Tibial nerve (tissue), 4 donors: ENCODE data around the gene SPTBN1. TPM values are rescaled to one million over a fixed set of nuclear protein-coding genes. Genes with fewer than 3 reads are reported as not detected.
"Not testable (repeated sequence)": the region's sequence is repeated elsewhere in the genome, so short reads cannot be mapped to it uniquely, and the experiment has no call there.

Source experiments
- DNase-seq, 2 donors: peaks; one replicate each; pipeline ENCODE4 v3.0.0-alpha.2; 2019; ENCODE audit warnings: low spot score in 2 of 2
- H3K27ac ChIP-seq, 4 donors: fragments of 200-600 bp; sonication (generic) in 3 of 4; one replicate each; pipeline ENCODE4 v1.5.1; 2017 to 2019; ENCODE audit warnings: mild to moderate bottlenecking in 1 of 4
- H3K27me3 ChIP-seq, 2 donors: fragments of 200-600 bp; sonication (generic) in 1 of 2; one replicate each; pipeline versions ENCODE4 v1.5.1 to v1.6.0; 2017 to 2019
- H3K36me3 ChIP-seq, 3 donors: fragments of 200-600 bp; sonication (generic); one replicate each; pipeline ENCODE4 v1.5.1; 2018 to 2019
- H3K4me1 ChIP-seq, 4 donors: fragments of 200-600 bp; sonication (generic) in 3 of 4; one replicate each; pipeline ENCODE4 v1.5.1; 2017 to 2019
- H3K4me3 ChIP-seq, 4 donors: fragments of 200-600 bp; sonication (generic) in 3 of 4; one replicate each; pipeline ENCODE4 v1.5.1; 2017 to 2019; ENCODE audit warnings: mild to moderate bottlenecking in 1 of 4, moderate library complexity in 1 of 4
- H3K9me3 ChIP-seq, 4 donors: fragments of 200-600 bp; sonication (generic) in 3 of 4; one replicate each; pipeline ENCODE4 v1.5.1; 2017 to 2019
- CTCF ChIP-seq, 5 experiments: fragments of 200-600 bp in 3 of 5; fragments of 450-650 bp in 2 of 5; sonication (generic) in 3 of 5; IDR thresholded peaks; one replicate each; pipeline ENCODE4 v1.5.1; 2016 to 2019; ENCODE audit warnings: antibody characterized with exemption in 5 of 5, mild to moderate bottlenecking in 3 of 5, moderate library complexity in 2 of 5
- EP300 ChIP-seq, 2 donors: sonication (generic); formaldehyde crosslinking; IDR thresholded peaks; one replicate each; pipeline ENCODE4 v1.6.1; 2017; ENCODE audit warnings: antibody characterized with exemption in 2 of 2, mild to moderate bottlenecking in 1 of 2
- POLR2A ChIP-seq, 2 donors: fragments of 450-650 bp; IDR thresholded peaks; one replicate each; pipeline ENCODE4 v1.6.1; 2017; ENCODE audit warnings: antibody characterized with exemption in 2 of 2, mild to moderate bottlenecking in 2 of 2, moderate library complexity in 2 of 2
- WGBS, 2 donors: methylation state at CpG; one replicate each; pipeline ENCODE4 v1.1.5; 2018; 5-methylcytosine and 5-hydroxymethylcytosine counted together
- total RNA-seq, 4 donors: library from RNA; depleted of rRNA; stranded (reverse); fragments of >200 nt; gene quantifications; one replicate each; pipeline ENCODE4 v1.1.0, GENCODE V29; 2016

The SPTBN1 gene
- total RNA-seq, 4 donors from 2014 or later: 670 to 967 (median 890) TPM

DNA sequence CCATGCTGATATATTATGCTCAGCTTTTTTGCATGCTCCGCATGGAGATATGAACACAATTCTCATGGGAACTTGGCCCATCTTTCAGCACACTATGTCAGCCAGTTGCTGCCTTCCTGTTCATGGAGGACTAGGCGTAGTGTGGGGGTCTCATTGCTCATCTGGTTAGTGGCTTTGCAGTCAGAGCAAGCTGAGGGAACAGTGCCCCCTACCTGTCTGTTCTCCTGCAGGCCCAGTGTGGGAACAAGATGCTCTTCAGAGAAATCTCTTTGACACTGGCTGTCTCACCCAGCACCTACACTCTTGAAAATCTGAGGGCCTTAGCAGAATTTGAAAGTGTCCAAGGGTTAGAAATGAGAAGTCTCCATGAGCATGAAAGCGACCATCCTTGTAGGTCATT, 47.1 kb downstream of the SPTBN1 start:
- H3K4me1 ChIP-seq: peaks cover 4 to 94% (median 62%) of the 10 kb centered on the region in 4 donors
- TF ChIP-seq POLR2A (IDR thresholded peaks at IDR 0.05) (no peak), CTCF (IDR thresholded peaks at IDR 0.05) (peak in 4 of 5 experiments; percentile 13 to 44 (median 23)), EP300 (IDR thresholded peaks at IDR 0.05) (no peak)
- no peaks in the 10 kb centered on the region for H3K9me3 ChIP-seq
- no peak overlapping the region for H3K4me3 ChIP-seq
- peak overlapping the region in 1 of 4 donors; percentile 61 for H3K27ac ChIP-seq
- WGBS, 2 donors: 64 to 83% methylated on average over 3 of the region's 3 CpGs
- no peaks in the 10 kb centered on the region for H3K27me3 ChIP-seq
- no peaks in the 10 kb centered on the region for H3K36me3 ChIP-seq
- no peak for DNase-seq

- H3K36me3 ChIP-seq: no peaks in the 10 kb centered on the region
- no peaks in the 10 kb centered on the region for H3K27me3 ChIP-seq
- H3K4me3 ChIP-seq: no peak overlapping the region
- no peaks in the 10 kb centered on the region for H3K9me3 ChIP-seq
- peak overlapping the region in 2 of 4 donors; percentile 50 to 73 for H3K27ac ChIP-seq
- H3K4me1 ChIP-seq: peaks cover 4 to 94% (median 59%) of the 10 kb centered on the region in 4 donors
- WGBS, 2 donors: 40 to 52% methylated on average over 1 of the region's 1 CpG
- TF ChIP-seq CTCF (IDR thresholded peaks at IDR 0.05) (no peak), POLR2A (IDR thresholded peaks at IDR 0.05) (no peak), EP300 (IDR thresholded peaks at IDR 0.05) (no peak)
- DNase-seq: no peak
These were observed 47.7 kb downstream of the SPTBN1 start for GRCh38 chr2:54503828-54504227.

- H3K4me1 ChIP-seq: peaks cover 4 to 92% (median 56%) of the 10 kb centered on the region in 4 donors
- 33 to 35% methylated on average over 2 of the region's 2 CpGs for WGBS, 2 donors
- no peak overlapping the region for H3K4me3 ChIP-seq
- H3K9me3 ChIP-seq: no peaks in the 10 kb centered on the region
- H3K27ac ChIP-seq: peak overlapping the region in 2 of 4 donors; percentile 4 to 47
- no peaks in the 10 kb centered on the region for H3K36me3 ChIP-seq
- TF ChIP-seq POLR2A (IDR thresholded peaks at IDR 0.05): no peak
- no peak for TF ChIP-seq EP300 (IDR thresholded peaks at IDR 0.05)
- TF ChIP-seq CTCF (IDR thresholded peaks at IDR 0.05): no peak
- no peaks in the 10 kb centered on the region for H3K27me3 ChIP-seq
- no peak for DNase-seq
These were observed 48.7 kb downstream of the SPTBN1 start for GRCh38 chr2:54504866-54505265.

DNA sequence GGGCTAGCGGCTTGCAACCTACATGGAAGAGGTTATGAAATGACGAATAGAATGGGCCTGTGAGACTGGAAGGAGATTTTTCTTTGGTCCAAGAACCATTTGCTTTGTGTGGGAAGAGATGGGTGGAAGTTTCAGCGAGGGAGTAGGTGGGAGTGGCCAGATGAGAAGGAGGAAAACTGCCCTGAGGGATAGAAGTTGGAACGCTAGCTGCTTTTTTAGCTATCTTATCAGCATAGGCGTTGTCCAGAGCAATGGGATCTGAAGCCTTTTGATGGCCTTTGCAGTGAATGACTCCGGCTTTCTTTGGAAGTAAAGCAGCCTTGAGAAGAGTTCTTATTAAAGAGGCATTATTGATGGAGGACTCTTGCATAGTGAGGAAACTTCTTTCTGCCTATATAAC, 52.4 kb downstream of the SPTBN1 start:
- peak overlapping the region in 2 of 4 donors; percentile 45 to 61 for H3K27ac ChIP-seq
- DNase-seq: no peak
- H3K27me3 ChIP-seq: no peaks in the 10 kb centered on the region
- no peaks in the 10 kb centered on the region for H3K9me3 ChIP-seq
- TF ChIP-seq CTCF (IDR thresholded peaks at IDR 0.05): no peak
- no peak for TF ChIP-seq EP300 (IDR thresholded peaks at IDR 0.05)
- TF ChIP-seq POLR2A (IDR thresholded peaks at IDR 0.05): no peak
- no peaks in the 10 kb centered on the region for H3K36me3 ChIP-seq
- 48 to 55% methylated on average over 6 of the region's 6 CpGs for WGBS, 2 donors
- H3K4me1 ChIP-seq: peaks cover 0 to 92% (median 46%) of the 10 kb centered on the region in 4 donors
- H3K4me3 ChIP-seq: no peak overlapping the region

GRCh38 chr2:54509043-54509442, 52.9 kb downstream of the SPTBN1 start:
- H3K9me3 ChIP-seq, DNase-seq, H3K4me3 ChIP-seq, H3K27me3 ChIP-seq, H3K36me3 ChIP-seq: not testable (repeated sequence)
- WGBS, 2 donors: 66 to 74% methylated on average over 5 of the region's 5 CpGs
- peaks cover 0 to 92% (median 46%) of the 10 kb centered on the region in 4 donors for H3K4me1 ChIP-seq
- peak overlapping the region in 1 of 4 donors; percentile 56 for H3K27ac ChIP-seq

- TF ChIP-seq CTCF (IDR thresholded peaks at IDR 0.05) (no peak), POLR2A (IDR thresholded peaks at IDR 0.05) (no peak), EP300 (IDR thresholded peaks at IDR 0.05) (no peak)
- peak overlapping the region in 1 of 4 donors; percentile 19 for H3K27ac ChIP-seq
- no peaks in the 10 kb centered on the region for H3K36me3 ChIP-seq
- no peaks in the 10 kb centered on the region for H3K27me3 ChIP-seq
- WGBS, 2 donors: 66 to 75% methylated on average over 2 of the region's 2 CpGs
- no peaks in the 10 kb centered on the region for H3K9me3 ChIP-seq
- no peak for DNase-seq
- no peak overlapping the region for H3K4me3 ChIP-seq
- peaks cover 0 to 85% (median 31%) of the 10 kb centered on the region in 4 donors for H3K4me1 ChIP-seq
These were observed 54.8 kb downstream of the SPTBN1 start for GRCh38 chr2:54510916-54511315.
